K562 (cell line): ENCODE measurements around the gene EPB41L2. TPM values are rescaled to one million over a fixed set of nuclear protein-coding genes. Genes with fewer than 3 reads are reported as not detected.

Experiments
- BRF2 ChIP-seq: IDR thresholded peaks from 3 replicates; pipeline ENCODE4 v1.6.1; 2011; ENCODE audit warnings: borderline replicate concordance, mild to moderate bottlenecking; ENCODE audit not compliant: insufficient read length, insufficient read depth
- ETS1 ChIP-seq: conservative IDR thresholded peaks from 2 replicates; pipeline ENCODE4 v1.6.1; 2011; ENCODE audit warnings: low read depth, mild to moderate bottlenecking, low read length; ENCODE audit not compliant: control insufficient read depth
- HMG20A ChIP-seq: fragments of 450-650 bp; formaldehyde crosslinking; conservative IDR thresholded peaks from 2 replicates; pipeline ENCODE4 v1.4.0; 2020; ENCODE audit warnings: mild to moderate bottlenecking, mixed read lengths
- IFI16 ChIP-seq: fragments of 250-450 bp; sonication (Bioruptor Pico); IDR thresholded peaks from 2 replicates; pipeline ENCODE4 v2.1.2; 2022; ENCODE audit warnings: mild to moderate bottlenecking, inconsistent platforms
- polyA plus RNA-seq, 8 experiments: library from polyadenylated mRNA; depleted of rRNA in 4 of 8; stranded (reverse) in 5 of 8; unstranded in 3 of 8; fragments of >200 nt; fragmentation: Nextera tagmentation in 2 of 8; fragmentation: Illumina TruSeq in 1 of 8; extraction: Ambion mirVana in 2 of 8; extraction: Trizol in 1 of 8; gene quantifications; 2 replicates each; pipeline versions ENCODE4 v1.2.1 to v1.2.3, GENCODE V29; 2011 to 2014; ENCODE audit warnings: inconsistent platforms in 1 of 8, missing spikeins in 1 of 8
- total RNA-seq, 7 experiments: library from RNA; depleted of rRNA in 6 of 7; stranded (reverse); fragments of >200 nt in 6 of 7; fragmentation: Illumina TruSeq in 2 of 7; extraction: Trizol in 2 of 7; gene quantifications; 2 replicates each; pipeline versions ENCODE4 v1.2.1 to v1.2.3, GENCODE V29; 2011 to 2021; ENCODE audit warnings: low replicate concordance in 1 of 7
- TF ChIP-seq, protein P1 (sequence below), 2 experiments: fragments of 450-650 bp in 1 of 2; sonication (generic) in 1 of 2; formaldehyde crosslinking in 1 of 2; IDR thresholded peaks in 1 of 2; conservative IDR thresholded peaks in 1 of 2; 2 replicates each; pipeline versions ENCODE4 v1.6.1 to v1.8.1; 2016 to 2023; ENCODE audit warnings: mild to moderate bottlenecking in 2 of 2, moderate library complexity in 2 of 2, inconsistent platforms in 1 of 2, missing genetic modification reagents in 1 of 2

EPB41L2 gene
- total and polyA plus RNA-seq, 9 of the 15 experiments (the other 6 are each of a cell fraction or from before 2014, with no cell fraction given) = 5.1 to 53.6 (median 25.0) TPM

- TF ChIP-seq, protein P1, sequence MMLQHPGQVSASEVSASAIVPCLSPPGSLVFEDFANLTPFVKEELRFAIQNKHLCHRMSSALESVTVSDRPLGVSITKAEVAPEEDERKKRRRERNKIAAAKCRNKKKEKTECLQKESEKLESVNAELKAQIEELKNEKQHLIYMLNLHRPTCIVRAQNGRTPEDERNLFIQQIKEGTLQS (IDR thresholded peaks at IDR 0.05) = no peak
- TF ChIP-seq, protein P1 (CRISPR knock-in tag; conservative IDR thresholded peaks at IDR 0.05) = no peak
- TF ChIP-seq ETS1 = no peak
- TF ChIP-seq HMG20A = no peak
- no peak for TF ChIP-seq BRF2
- TF ChIP-seq IFI16 = no peak
Observed at GRCh38 chr6:130886966-130887365, 176.1 kb downstream of the EPB41L2 start (continued).
